IPS-NIHi7 (cell line): ENCODE measurements around the gene LRPAP1.

Experiments used
- DNase-seq: peaks from one replicate; pipeline ENCODE4 v3.0.0; 2012; ENCODE audit warnings: mixed read lengths; ENCODE audit errors: extremely low spot score

The LRPAP1 gene

GRCh38 chr4:3500634-3501101 is 31.6 kb downstream of the LRPAP1 start:
- DNase-seq: no peak

DNA sequence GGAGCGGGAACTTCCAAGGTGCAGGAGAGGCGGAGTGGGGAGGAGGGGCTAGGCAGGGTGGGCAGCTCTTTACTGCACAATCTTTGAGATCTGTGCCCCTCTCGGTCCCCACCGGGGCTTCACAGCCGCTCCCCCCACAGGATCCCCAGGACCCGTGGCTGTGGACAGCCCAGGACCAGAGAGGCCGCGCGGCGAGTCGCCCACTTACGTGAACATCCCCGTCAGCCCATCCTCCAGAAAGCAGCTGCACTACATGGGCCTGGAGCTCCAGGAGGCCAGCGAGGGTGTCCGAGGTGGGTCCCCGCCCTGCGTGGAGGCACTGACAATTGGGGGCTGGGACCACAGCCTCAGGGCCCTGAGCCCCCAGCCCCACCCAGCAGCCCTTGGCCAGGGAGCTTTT is 32.1 kb downstream of the LRPAP1 start:
- no peak for DNase-seq

DNA sequence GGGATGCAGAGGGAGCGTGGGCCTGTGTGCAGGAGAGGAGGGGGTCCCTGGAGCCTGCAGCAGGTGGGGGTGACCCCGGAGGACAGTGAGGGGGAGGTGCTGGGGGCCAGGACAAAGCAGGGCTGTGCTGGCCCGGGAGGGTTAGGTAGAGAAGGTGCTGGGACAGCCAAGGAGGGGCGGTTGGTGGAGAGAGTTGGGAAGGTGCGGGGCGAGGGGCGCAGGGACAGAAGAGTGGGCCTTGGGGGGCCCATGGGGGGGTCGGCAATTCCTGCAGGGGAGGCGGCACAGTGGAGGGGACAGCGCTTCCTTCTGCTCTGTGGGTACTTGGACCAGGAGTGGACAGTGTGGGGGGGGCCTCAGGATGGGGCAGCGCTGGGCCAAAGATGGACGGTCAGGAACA is 32.5 kb downstream of the LRPAP1 start:
- DNase-seq: no peak

DNA sequence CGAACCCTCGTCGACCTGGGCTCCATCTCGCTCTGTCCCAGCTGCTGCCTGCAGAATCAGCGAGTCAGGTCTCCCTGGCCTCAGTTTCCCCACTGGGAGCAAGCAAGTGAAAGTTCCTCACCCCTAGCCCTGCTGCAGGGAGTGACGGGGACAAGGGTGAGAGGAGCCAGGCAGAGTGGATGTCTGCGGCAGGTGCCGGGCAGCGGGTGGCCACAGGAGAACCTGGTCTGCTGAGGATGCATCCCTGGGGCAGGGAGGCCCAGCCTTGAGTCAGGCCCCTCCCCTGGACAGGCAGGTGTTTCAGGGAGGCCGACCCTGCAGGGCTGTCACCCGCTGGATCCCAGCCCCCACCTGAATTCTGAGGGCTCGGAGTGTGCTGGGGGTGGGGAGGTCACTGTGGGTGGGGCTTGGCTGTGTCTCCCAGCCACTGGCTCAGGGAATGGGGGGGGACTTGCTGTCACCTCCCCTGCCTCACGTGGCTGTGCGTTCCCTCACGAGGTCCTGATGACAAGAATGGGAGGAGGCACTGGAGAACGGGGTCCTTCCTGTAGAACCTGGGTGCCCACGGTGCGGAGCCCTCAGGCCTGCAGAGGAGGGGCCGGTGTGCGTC is 33.2 kb downstream of the LRPAP1 start:
- DNase-seq: no peak

DNA sequence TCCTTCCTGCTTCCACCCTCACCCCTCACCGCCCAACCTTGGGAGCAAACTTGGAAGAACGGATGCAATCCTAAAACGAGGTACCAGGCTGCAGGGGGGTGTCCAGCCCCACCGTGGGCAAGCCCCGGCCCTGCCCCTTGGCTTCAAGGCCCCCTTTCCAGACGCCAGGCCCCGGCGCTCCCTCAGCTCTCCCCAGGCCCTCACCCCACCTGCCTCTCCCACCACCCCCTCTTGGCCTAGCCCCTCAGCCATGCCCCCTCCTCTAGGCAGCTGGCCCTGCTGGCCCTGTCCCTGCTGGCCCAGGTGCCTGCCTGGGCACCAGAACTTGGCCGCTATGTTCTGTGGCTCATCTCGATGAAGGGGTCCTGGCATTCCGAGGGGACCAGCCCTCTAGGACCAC is 33.8 kb downstream of the LRPAP1 start:
- DNase-seq: no peak

DNA sequence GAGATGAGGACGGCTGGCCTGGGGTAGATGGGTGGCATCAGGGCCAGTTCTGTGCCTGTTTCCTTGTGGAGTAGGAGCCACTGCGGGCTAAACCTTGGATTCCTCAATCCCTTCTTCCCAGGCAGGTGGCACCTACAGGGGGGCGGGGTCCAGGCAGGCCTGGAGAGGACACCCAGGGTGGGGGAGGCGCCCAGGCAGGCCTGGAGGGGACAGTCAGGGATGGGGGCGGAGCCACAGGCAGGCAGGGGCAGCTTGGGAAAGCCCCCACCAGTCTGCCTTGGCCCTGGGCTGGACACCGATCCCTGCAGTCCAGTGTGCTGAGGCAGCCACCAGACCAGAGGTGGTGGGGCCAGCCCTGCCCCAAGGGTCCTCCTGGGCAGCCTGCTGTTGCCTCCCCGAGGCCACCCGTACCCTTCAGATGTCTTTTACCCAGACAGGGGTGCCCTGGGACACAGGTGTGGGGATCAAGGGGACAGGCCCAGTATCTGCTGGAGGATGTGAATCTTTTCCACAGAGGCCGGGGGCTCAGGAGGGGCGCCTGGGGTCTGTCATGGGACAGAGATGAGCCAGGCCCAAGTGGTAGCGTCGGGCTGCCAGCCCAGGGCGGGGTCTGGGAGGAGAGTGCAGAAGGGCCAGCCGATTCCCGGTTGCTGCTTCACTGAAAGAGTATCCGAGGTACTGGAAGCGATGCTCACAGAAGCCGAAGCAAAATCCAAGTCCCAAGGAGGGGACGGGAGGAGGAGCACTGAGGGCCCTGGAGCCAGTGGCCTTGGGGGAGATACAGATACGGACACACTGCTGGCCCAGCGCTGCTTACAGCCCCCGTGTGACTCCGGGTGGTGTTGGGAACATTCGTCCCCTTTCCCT is 34.5 kb downstream of the LRPAP1 start:
- DNase-seq: no peak

DNA sequence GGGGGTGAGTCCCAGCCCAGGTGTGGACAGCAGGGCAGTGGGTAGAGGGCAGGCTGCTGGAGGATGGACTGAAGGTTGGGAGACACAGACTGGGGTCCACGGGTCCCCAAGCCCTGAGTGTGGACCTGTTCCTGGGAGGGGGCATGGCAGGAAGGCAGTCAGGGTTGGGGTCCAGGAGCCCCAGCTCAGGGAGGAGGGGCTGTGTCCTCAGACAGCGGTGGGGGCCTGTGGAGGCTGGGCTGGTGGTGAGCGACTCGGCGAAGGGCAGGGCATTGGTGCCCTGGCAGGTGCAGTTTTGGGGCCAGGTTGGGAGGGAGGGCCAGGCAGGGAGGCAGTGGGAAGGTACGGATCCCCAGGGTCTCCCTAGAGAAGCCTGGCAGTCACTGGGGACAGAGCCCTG is 35.1 kb downstream of the LRPAP1 start:
- no peak for DNase-seq

GRCh38 chr4:3496021-3496420 is 36.2 kb downstream of the LRPAP1 start:
- DNase-seq: no peak

DNA sequence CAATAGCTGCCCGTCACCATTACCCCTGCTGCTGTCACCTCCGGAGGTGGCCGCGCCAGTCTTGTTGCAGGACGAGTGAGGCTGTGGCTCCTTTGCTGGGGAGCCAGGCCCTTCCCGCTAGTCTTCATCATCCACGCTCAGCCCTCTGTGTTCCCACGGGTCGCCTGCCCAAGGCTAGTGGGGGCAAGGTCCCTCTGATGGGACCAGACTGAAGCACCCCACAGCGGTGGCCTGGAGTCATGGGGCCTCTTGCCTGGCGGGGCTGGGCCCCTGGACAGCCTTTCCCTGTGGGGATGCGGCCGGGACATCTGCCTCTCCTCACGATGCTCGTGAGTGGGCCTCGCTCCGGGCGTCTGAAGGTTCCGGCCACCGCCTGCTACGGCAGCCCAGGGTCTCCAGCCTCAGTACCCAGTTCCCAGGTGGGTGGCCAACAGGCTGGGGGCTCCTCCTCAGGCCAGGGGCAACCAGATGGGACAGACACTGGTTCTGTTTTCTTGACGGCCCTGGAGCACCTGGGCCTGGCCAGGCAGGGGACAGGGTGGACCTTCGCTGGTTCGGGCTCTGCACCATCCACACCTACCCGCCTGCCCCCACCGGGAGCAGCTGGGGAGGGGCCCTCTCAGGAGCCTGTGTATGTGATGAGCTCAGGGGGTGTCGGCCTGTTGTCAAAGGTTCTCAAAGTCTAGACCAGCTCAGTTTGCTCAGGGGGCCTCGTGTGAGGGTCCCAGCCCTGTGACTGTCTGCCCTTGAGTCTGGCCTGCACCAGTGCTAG is 36.8 kb downstream of the LRPAP1 start:
- no peak for DNase-seq

DNA sequence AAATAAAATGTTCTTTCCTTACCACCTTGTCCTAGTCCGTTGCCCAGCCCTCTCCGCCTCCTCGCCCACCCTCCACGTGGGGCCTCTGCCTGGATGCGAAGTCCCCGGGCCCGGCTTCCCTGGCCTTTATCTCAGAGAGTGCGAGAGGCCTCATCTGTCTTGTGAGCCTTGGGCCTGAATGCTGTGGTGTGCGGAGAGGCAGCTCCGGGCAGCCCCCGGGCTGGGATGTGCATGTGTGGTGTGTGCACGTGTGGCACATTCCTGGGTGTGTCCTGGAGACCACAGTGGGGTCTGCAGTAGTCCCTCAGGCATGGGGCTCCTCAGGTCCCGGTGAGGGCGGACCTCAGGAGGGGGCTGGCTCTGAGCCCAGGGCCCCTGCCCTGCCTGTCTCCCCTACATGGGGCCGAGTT is 37.8 kb downstream of the LRPAP1 start:
- DNase-seq: no peak

- DNase-seq: no peak
Observed at GRCh38 chr4:3493720-3494461, 38.3 kb downstream of the LRPAP1 start.

DNA sequence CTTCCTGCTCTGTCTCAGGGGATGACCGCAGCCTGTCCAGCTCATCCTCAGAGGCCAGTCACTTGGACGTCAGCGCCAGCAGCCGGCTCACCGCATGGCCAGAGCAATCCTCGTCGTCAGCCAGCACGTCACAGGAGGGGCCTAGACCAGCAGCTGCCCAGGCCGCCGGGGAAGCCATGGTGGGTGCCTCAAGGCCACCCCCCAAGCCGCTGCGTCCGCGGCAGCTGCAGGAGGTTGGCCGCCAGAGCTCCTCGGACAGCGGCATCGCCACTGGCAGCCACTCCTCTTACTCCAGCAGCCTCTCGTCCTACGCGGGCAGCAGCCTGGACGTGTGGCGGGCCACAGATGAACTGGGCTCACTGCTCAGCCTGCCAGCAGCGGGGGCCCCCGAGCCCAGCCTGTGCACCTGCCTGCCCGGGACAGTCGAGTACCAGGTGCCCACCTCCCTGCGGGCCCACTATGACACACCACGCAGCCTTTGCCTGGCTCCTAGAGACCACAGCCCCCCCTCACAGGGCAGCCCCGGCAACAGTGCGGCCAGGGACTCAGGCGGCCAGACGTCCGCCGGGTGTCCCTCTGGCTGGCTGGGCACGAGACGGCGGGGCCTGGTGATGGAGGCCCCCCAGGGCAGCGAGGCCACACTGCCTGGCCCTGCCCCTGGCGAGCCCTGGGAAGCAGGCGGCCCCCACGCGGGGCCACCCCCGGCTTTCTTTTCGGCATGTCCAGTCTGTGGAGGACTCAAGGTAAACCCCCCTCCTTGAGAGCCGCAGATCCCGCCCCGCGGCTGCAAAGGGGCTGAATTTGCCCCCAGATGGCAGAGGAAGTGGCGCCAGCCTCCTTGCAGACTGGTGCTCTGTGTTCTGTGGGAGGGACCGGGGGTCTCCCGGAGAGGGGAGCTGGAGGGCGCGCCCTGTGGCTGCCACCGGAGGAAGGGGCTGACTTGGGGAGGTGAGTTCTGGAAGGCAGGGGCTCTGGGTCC is 39.2 kb downstream of the LRPAP1 start:
- DNase-seq: no peak

DNA sequence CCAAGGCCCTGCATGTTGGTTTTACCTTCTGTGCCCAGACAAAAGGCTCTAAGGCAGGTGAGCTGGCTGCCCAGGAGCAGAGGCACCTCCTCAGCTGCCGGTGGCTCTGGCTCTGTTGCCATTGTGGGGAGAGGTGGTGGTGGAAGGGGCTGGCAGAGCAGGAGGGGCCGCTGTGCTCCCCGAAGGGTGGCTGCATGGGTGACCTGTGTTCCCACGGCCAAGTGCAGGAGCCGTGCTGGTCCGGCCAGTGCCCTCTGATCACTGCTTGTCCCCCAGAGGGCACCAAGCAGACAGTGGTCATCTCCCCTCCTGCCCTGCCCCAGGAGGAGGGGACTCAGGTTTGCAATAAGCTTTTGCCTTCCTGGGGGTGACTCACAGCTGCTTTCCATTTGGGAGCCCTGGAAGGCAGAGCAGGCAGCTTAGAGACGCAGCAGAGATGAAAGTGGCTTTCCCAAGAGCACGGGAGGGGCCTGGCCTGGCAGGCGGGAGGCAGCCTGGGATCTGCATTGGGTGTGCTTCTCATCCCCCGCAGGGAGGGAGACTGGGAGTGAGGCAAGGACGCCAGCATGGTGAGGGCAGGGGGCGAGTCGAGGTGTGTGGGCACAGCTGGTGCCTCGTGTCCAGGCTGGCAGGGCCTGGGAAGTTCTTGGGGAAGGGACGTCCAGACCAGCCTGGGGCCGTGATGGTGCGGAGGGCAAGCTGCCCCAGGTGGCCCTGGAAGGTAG is 40.4 kb downstream of the LRPAP1 start:
- DNase-seq: no peak

- DNase-seq: no peak
Observed at GRCh38 chr4:3489451-3489962, 42.7 kb downstream of the LRPAP1 start.

- no peak for DNase-seq
Observed at GRCh38 chr4:3488820-3489219, 43.4 kb downstream of the LRPAP1 start.

DNA sequence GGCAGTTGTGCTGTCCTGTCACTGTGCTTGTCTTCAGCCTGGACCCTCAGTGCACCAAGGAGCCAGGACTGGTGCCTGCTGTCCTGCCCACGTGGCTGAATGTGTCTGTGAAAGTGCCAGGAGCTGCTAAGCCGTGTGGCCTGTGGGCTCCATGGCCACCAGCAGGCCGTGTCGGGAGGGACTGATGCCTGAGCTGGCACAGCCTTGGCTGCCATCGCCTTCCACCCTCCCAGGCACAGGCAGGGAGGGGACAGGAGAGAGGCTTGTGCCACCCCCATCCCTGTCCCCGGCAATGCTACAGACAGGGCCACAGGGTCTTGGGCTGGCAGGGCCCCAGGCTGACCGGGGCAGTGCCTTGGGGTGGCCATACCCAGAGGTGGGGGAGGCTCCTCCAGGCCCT is 44.4 kb downstream of the LRPAP1 start:
- no peak for DNase-seq

GRCh38 chr4:3486541-3487540 is 45.4 kb downstream of the LRPAP1 start:
- no peak for DNase-seq

DNA sequence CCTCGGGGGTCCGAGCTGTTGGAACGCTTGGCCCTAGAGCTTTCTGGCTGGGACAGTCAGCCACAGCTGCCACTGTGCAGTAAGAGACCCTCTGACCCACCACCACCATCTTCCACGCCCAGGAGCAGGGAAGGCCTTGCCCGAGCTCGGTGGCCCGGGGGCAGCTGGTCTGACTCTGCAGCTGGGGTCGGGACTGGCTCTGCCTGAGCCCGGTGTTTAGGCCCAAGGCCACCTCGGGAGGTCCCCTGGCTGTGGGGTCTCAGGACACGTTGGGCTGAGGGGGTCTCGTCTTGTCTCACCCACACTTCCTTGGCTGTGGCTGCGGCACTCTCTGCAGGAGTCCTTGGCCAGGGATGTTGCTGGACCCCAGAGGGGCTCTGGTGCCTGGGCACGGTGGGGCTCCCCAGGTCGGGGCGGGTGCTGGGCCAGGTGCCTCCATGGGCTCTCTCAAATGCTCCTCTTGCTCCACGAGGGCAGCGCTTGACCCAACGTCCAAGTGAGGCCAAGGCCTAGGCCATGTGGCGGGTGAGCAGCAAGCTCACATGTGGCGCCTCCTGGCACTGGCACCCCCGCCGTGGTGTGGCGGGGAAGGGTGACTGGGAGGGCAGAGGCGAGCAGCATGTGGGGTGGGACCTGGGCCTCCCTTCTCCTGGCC is 46.2 kb downstream of the LRPAP1 start:
- DNase-seq: no peak
